T-helper 2 cell treated with Interferon-gamma antibody and Interleukin-4, amounts not matched to agents 5 μg/mL and 100 μg/mL, for 36 hours (primary cell): ENCODE results near the gene NCAPG2.
A peak's percentile ranks its signal among the peaks of the same experiment; 100 is the strongest.
"Not testable (repeated sequence)": the region's sequence is repeated elsewhere in the genome, so short reads cannot be mapped to it uniquely, and the experiment has no call there.

ENCODE experiments used
- DNase-seq: peaks from one replicate; pipeline ENCODE4 v3.0.0; 2021; ENCODE audit warnings: low spot score
- H3K27ac Mint-ChIP-seq: one replicate; pipeline ENCODE4 v1.8.0; 2021; ENCODE audit warnings: mild to moderate bottlenecking, mixed read lengths
- H3K27me3 Mint-ChIP-seq: one replicate; pipeline ENCODE4 v1.8.0; 2021; ENCODE audit warnings: low read depth, mixed read lengths
- H3K36me3 Mint-ChIP-seq: one replicate; pipeline ENCODE4 v1.8.0; 2021; ENCODE audit warnings: low read depth, mixed read lengths
- H3K4me1 Mint-ChIP-seq: one replicate; pipeline ENCODE4 v1.8.0; 2021; ENCODE audit warnings: low read depth, mixed read lengths
- H3K4me3 Mint-ChIP-seq: one replicate; pipeline ENCODE4 v1.8.0; 2022; ENCODE audit warnings: mild to moderate bottlenecking, moderate library complexity, mixed read lengths
- H3K9me3 Mint-ChIP-seq: one replicate; pipeline ENCODE4 v1.8.0; 2021; ENCODE audit warnings: mixed read lengths

NCAPG2 gene

DNA sequence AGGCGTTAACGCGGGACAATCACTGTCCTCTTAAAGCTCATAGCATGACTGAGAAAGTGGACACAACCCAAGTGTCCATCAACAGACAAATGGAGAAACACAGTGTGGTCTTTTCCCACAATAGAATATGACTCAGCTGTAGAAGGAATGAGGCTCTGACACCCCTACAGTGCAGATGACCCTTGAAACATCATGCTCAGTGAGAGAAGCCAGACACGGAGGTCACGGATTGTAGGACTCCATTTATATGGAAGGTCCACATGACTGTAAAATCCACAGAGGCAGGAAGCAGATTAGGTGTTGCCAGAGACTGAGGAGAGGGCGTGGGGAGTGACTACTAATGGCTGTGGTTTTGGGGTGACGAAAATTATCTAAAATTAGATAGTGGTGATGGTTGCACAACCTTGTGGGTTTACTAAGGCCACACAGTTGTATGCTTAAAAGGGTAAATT lies 6.1 kb upstream of the NCAPG2 start:
- H3K4me1 Mint-ChIP-seq: peaks cover 21% of the 10 kb centered on the region
- peak overlapping the region; percentile 47 for H3K4me3 Mint-ChIP-seq
- H3K27me3 Mint-ChIP-seq: peaks cover 6% of the 10 kb centered on the region
- peaks cover 10% of the 10 kb centered on the region for H3K9me3 Mint-ChIP-seq
- DNase-seq: no peak
- H3K36me3 Mint-ChIP-seq: peaks cover 18% of the 10 kb centered on the region
- H3K27ac Mint-ChIP-seq: peak overlapping the region; percentile 32

DNA sequence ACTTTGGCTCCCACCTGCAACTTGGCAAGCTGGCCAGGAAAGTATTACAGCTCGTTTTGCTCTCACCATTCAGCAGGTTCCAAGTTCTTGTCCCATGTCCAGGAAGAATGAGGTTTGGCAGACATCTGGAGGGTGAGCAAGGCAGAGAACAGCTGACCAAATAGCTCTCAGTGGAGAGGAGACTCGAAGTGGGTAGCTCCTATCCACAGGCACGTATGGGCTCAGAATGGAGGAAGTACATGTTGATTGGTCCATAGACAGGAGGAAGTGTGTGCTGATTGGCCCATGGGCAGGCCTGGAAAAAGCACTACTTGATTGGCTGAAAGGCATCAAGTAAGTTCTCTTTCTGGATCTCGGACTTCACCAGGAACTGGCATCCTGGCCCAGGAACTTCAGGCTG lies 3.0 kb upstream of the NCAPG2 start:
- H3K4me3 Mint-ChIP-seq: no peak overlapping the region

DNA sequence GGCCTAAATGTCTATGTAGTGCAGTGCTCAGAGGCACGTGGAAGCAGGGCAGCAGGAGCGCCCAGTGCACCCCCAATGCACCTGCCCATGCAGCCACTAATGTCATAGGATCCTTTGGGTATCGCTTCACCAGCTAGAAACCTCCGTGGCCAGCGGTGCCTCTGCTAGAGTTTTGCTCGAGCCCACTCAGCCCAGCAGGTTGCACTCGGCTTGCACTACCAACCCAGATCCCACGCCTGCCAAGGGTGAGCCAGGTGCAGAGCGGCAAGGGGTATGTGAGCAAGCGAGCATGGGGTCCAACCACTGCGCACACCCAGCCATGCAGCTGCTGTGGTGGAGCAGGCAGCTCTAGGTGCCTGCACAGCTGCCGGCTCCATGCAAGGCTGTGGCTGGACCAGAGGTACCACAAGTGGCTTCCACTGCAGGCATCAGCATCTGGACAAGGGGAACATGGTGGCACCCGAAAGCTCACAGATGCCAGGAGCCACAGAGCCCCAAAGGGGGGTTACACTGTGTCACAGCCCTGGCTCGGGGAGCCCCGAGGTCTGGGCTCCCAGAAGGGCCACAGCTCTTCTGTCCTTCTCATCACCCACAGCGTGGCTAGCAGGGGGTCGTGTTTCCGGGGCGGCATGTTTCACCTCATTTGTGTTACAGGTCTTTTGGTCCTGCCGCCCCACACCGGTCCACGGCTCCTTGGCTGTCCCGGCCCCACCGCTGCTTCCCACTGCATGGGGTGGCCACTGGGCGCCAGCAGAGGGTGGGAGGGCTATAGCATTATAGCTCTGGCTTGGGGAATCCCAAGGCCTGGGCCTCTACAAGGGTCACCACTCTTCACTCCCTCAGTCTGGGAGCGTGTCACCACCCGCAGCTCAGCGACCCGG lies 2.3 kb upstream of the NCAPG2 start:
- peaks cover 7% of the 10 kb centered on the region for H3K9me3 Mint-ChIP-seq
- H3K4me1 Mint-ChIP-seq: peaks cover 38% of the 10 kb centered on the region
- no peaks in the 10 kb centered on the region for H3K27me3 Mint-ChIP-seq
- H3K36me3 Mint-ChIP-seq: peaks cover 34% of the 10 kb centered on the region
- H3K4me3 Mint-ChIP-seq: peak overlapping the region; percentile 73
- no peak overlapping the region for H3K27ac Mint-ChIP-seq
- no peak for DNase-seq

More for the DNA sequence above, 3.0 kb upstream of the NCAPG2 start:
- Mint-ChIP-seq H3K4me1 (peaks cover 36% of the 10 kb centered on the region), H3K27ac (no peak overlapping the region), H3K36me3 (peaks cover 31% of the 10 kb centered on the region), H3K9me3 (peaks cover 10% of the 10 kb centered on the region), H3K27me3 (no peaks in the 10 kb centered on the region)
- no peak for DNase-seq

DNA sequence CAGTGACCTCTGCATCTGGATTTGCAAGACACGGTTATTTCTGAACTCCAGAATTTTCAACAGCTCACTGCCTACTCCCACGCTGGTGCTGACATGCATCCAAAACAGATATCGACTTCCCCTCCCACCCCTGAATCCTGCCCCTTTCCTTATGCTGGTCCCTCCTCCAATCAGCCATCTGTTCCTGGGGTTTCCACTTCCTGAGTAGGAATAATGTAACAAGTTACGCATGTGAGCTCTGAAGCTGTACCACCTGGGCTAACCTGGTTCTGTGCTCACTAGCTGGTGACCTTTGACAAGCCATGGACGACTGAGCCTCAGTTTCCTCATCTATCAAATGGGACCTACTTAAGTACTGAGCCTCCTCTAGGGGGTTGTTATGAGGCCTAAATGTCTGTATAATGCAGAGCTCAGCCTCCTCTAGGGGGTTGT lies 1.7 kb upstream of the NCAPG2 start:
- no peaks in the 10 kb centered on the region for H3K27me3 Mint-ChIP-seq
- no peak for DNase-seq
- H3K9me3 Mint-ChIP-seq: peaks cover 6% of the 10 kb centered on the region
- H3K36me3 Mint-ChIP-seq: peaks cover 40% of the 10 kb centered on the region
- peaks cover 41% of the 10 kb centered on the region for H3K4me1 Mint-ChIP-seq
- H3K4me3 Mint-ChIP-seq: peak overlapping the region; percentile 73
- peak overlapping the region; percentile 53 for H3K27ac Mint-ChIP-seq

DNA sequence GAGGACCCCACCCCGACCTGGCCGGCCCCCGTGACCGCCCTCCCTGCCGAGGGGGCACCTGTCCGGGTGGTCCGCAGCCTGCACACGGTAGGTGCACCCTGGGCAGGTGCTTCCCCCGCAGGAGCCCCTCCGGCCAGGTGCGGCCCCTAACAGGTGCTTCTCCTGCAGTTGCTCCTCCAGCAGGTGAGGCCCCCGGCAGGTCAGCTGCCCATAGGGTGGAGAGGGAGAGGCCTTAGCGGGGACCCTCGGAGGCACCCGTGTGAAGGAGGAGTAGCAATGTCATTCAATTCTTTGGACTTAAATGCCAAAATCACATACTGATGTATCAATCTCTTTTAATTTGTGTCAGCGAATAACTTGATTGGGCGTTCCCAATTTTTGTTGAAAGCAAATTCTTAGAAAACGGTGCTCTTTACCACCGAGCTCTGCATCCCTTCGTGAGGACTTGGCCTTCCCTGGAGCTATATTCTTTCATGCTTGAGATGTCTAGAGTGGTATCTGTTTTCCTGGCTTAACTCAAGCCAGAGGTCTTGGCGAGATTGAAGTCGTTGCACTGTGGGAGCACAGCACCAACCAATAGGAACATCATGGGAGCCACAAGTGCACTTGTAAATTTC lies 738 bp upstream of the NCAPG2 start:
- DNase-seq: no peak
- Mint-ChIP-seq H3K9me3 (peaks cover 1% of the 10 kb centered on the region), H3K27ac (peak overlapping the region; percentile 75), H3K4me1 (peaks cover 41% of the 10 kb centered on the region), H3K36me3 (peaks cover 44% of the 10 kb centered on the region), H3K4me3 (peak overlapping the region; percentile 97), H3K27me3 (no peaks in the 10 kb centered on the region)

DNA sequence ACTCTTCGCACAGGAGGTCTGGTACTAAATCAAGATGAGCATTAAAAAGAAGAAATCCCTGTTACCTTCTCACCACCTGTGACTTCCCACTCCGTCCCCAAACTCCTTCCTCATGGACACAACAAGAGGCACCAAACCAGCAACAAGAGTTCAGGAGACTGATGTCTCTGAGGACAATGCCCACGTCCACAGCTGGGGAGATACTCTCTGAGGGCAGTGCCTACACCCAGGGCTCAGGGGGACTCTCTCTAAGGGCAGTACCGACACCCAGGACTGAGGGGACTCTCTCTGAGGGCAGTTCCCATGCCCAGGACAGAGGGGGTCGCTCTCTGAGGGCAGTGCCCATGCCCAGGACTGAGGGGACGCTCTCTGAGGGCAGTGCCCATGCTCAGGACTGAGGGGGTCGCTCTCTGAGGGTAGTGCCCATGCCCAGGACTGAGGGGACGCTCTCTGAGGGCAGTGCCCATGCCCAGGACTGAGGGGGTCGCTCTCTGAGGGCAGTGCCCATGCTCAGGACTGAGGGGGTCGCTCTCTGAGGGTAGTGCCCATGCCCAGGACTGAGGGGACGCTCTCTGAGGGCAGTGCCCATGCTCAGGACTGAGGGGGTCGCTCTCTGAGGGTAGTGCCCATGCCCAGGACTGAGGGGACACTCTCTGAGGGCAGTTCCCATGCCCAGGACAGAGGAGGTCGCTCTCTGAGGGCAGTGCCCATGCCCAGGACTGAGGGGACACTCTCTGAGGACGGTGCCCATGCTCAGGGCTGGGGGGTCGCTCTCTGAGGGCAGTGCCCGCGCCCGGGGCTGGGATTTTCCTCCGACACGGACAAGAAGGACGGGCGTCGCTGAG lies 703 bp downstream of the NCAPG2 start:
- Mint-ChIP-seq H3K4me1 (peaks cover 47% of the 10 kb centered on the region), H3K36me3 (peaks cover 51% of the 10 kb centered on the region), H3K27ac (peak overlapping the region; percentile 93), H3K4me3 (peak overlapping the region; percentile 97)
- DNase-seq, H3K27me3 Mint-ChIP-seq, H3K9me3 Mint-ChIP-seq: not testable (repeated sequence)

DNA sequence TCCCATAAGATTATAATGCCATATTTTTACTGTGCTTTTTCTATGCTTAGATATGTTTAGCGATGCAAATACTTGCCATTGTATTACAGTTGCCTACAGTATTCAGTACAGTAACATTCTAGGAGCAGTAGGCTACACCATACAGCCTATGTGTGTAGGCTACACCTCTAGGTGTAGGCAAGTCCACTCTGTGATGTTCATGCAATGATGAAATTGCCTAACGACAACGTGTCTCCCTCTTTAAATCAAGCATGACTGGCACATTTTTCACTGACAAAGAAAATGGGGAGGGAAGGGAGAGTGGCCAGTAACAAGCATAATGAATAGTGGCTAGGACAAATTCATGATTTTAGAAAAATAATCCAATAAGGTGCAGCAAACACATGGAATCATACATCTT lies 1.7 kb downstream of the NCAPG2 start:
- Mint-ChIP-seq H3K4me1 (peaks cover 50% of the 10 kb centered on the region), H3K9me3 (no peaks in the 10 kb centered on the region), H3K27me3 (no peaks in the 10 kb centered on the region), H3K4me3 (peak overlapping the region; percentile 97), H3K36me3 (peaks cover 56% of the 10 kb centered on the region), H3K27ac (peak overlapping the region; percentile 92)
- no peak for DNase-seq

DNA sequence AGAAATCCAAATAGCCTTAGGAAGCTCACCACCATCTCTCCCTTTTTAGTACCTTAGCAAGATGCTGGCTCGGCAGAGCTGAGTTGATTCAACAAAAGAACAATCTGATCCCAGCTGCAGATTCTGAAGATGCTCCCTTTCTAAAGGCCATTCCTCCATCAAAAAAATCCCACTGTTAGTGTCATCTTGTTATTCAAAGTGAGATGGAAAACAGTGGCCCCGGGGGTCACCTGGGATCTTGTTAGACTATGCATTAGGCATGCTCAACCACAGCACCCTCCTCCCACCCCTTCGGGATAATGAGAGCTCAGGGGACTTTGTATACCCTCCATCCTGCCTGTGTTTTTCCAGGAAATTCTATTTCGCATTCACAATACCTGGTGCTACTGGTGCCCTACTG lies 2.4 kb downstream of the NCAPG2 start:
- DNase-seq: no peak
- Mint-ChIP-seq H3K4me1 (peaks cover 50% of the 10 kb centered on the region), H3K9me3 (no peaks in the 10 kb centered on the region), H3K27me3 (no peaks in the 10 kb centered on the region), H3K27ac (no peak overlapping the region), H3K36me3 (peaks cover 55% of the 10 kb centered on the region), H3K4me3 (peak overlapping the region; percentile 97)

DNA sequence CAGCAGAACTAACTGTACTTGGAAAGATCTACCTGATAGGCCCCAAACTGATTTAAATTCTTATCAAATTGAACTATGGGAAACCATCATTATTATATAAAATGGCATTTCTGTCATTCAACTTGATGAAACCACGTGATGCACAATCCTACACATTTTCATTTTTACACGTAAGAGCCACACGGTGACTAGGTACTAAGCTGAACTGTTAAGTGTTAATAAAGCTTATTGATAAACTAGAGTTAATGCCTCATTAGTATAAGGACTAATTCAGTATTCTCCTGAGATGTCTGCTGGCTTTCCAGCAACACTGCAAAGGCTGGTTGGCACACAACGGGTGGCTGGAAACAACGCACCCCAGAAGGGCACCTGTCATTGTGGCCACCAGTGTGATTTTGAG lies 4.6 kb downstream of the NCAPG2 start:
- Mint-ChIP-seq H3K27me3 (no peaks in the 10 kb centered on the region), H3K4me1 (peaks cover 45% of the 10 kb centered on the region), H3K4me3 (no peak overlapping the region), H3K9me3 (no peaks in the 10 kb centered on the region), H3K36me3 (peaks cover 69% of the 10 kb centered on the region), H3K27ac (no peak overlapping the region)
- no peak for DNase-seq

DNA sequence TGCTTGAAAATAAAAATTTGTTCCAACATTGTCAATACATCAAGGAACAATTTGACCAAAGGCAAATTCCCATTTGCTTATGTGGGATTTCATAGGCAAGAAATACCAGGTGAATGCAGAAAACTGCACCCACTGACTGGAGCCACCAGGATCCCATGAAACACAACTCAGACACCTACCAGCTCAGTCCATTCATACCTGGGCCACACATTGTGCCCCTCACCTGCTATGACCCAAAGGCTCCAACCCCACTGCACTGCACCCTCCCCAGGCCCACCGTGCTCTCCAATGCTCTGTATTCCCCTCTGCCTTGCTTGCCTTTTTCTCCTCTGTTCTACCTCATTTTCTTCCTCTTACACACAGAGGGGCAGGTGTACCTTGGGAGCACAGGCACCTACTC lies 5.3 kb downstream of the NCAPG2 start:
- peak overlapping the region; percentile 29 for H3K27ac Mint-ChIP-seq
- H3K36me3 Mint-ChIP-seq: peaks cover 74% of the 10 kb centered on the region
- no peaks in the 10 kb centered on the region for H3K9me3 Mint-ChIP-seq
- H3K27me3 Mint-ChIP-seq: no peaks in the 10 kb centered on the region
- H3K4me1 Mint-ChIP-seq: peaks cover 47% of the 10 kb centered on the region
- no peak for DNase-seq
- H3K4me3 Mint-ChIP-seq: no peak overlapping the region

DNA sequence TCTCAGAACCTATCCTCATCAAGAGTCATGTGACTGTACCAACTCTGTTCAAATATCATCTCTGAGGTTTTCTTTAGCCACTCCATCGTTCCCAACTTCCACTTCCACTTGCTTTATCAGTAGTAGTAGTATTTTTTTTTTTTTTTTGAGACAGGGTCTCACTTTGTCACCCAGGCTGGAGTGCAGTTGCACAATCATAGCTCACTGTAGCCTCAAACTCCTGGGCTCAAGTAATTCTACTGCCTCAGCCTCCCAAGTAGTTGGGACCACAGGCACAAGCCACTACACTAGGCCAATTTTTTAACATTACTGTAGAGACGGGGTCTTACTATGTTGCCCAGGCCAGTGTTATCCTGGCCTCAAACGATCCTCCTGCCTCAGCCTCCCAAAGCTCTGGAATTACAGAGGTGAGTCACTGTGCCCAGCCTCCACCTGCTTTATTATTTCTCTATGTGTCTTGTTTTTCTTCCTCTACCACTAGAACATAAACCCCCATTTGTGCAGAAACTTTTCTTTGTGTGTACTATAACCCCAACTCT lies 5.9 kb downstream of the NCAPG2 start:
- Mint-ChIP-seq H3K27me3 (no peaks in the 10 kb centered on the region), H3K4me3 (no peak overlapping the region), H3K4me1 (peaks cover 50% of the 10 kb centered on the region), H3K27ac (peak overlapping the region; percentile 5), H3K9me3 (no peaks in the 10 kb centered on the region), H3K36me3 (peaks cover 76% of the 10 kb centered on the region)
- no peak for DNase-seq

DNA sequence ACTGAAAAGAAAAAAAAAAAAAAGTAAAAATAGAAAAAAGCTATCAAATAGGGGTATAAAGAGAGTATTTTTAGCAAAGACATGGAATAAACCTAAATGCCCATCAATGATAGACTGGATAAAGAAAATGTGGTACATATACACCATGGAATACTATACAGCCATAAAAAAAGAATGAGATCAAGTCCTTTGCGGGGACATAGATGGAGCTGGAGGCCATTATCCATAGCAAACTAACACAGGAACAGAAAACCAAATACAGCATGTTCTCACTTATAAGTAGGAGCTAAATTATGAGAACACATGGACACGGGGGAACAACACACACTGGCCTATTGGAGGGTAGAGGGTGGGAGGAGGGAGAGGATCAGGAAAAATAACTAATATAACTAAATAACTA lies 7.0 kb downstream of the NCAPG2 start:
- not testable (repeated sequence) for H3K27me3 Mint-ChIP-seq, DNase-seq, H3K4me3 Mint-ChIP-seq, H3K27ac Mint-ChIP-seq, H3K9me3 Mint-ChIP-seq
- H3K4me1 Mint-ChIP-seq: peaks cover 41% of the 10 kb centered on the region
- peaks cover 70% of the 10 kb centered on the region for H3K36me3 Mint-ChIP-seq

DNA sequence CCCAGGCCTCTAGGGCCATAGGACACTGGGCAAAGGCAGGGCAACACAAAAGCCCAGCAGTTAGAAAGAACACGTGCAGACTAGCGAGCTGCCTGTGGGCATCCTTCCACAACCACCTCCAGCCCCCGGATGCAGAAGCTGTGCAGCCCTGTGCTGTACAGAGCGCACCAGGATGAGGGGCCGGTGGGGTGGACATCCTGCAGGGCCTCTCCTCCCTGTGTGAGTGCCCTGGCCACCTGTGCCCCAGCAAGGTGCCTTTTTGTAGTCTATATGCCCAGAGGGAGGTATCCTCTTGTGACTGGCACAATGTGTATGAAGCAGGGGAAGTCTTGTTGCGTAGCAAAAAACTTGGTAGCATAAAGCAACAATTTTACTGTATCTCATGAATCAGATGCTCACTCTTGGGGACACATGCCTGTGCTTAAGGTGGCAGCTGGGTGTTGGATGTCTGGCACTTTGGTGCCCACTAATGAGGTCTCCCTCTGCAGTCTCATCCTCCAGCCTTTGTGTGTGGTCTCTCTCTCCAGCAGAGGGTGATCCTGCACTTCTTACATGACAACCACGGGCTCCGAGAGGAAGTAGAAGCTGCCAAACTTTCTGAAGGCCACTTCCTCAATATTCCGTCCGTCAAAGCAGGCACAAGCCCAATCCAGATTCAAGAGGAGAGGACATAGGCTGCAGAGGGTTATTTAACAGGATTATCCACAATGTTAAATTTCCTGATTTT lies 8.7 kb downstream of the NCAPG2 start:
- Mint-ChIP-seq H3K27ac (peak overlapping the region; percentile 31), H3K4me3 (no peak overlapping the region), H3K36me3 (peaks cover 61% of the 10 kb centered on the region), H3K27me3 (no peaks in the 10 kb centered on the region), H3K9me3 (no peaks in the 10 kb centered on the region), H3K4me1 (peaks cover 25% of the 10 kb centered on the region)
- DNase-seq: no peak
